NB4 (cell line): ENCODE results near the gene FLOT2.

ENCODE experiments used
- CTCF ChIP-seq: IDR thresholded peaks from one replicate; pipeline ENCODE4 v1.5.1; 2012; ENCODE audit warnings: low read depth, low read length
- POLR2A ChIP-seq: IDR thresholded peaks from 2 replicates; pipeline ENCODE4 v1.6.1; 2011; ENCODE audit warnings: mild to moderate bottlenecking; ENCODE audit not compliant: insufficient read length; ENCODE audit errors: extremely low read depth

- TF ChIP-seq POLR2A: no peak
- no peak for TF ChIP-seq CTCF
Observed at GRCh38 chr17:28855336-28855679, 42.2 kb downstream of the FLOT2 start.
